SH-SY5Y (cell line): Measurements from ENCODE around the gene PRRX2.

Experiments used
- GATA2 ChIP-seq: IDR thresholded peaks from 2 replicates; pipeline ENCODE4 v1.6.1; 2011; ENCODE audit warnings: mild to moderate bottlenecking, low read depth, low read length
- GATA3 ChIP-seq: IDR thresholded peaks from 2 replicates; pipeline ENCODE4 v1.6.1; 2011; ENCODE audit warnings: low read depth, mild to moderate bottlenecking, low read length, moderate library complexity

GRCh38 chr9:129714511-129715061 is 49.1 kb downstream of the PRRX2 start:
- TF ChIP-seq GATA3 (no peak), GATA2 (no peak)
